Measurements from ENCODE around the gene ARRB1. TPM values are rescaled to one million over a fixed set of nuclear protein-coding genes. Genes with fewer than 3 reads are reported as not detected.

ARRB1 gene
- total RNA-seq, 1 experiment from 2014 or later: 116 TPM

GRCh38 chr11:75289511-75289760, 62.0 kb downstream of the ARRB1 start:
- BruUV-seq (replicated peaks): no TSS peak
- peaks cover 37% of the 10 kb centered on the region for H3K36me3 Mint-ChIP-seq (ENCODE audit: insufficient read depth, unreplicated experiment)
- POLR2A ChIA-PET: interaction anchor here (0.5 kb wide), 1 partner anchor 136 kb away, joined by 8 read pairs; no protein-coding TSS in a partner anchor
- DNase-seq: no peak
- Histone ChIP-seq H3K4me1 (no peaks in the 10 kb centered on the region), H3K4me3 (ENCODE audit: low read depth, low read length) (no peak overlapping the region), H3K36me3 (ENCODE audit: control insufficient read depth, insufficient read depth, low read length) (peaks cover 1% of the 10 kb centered on the region; the same call in 1 of the 2 replicates), H3K9me3 (no peaks in the 10 kb centered on the region), H3K27me3 (replicated peaks; ENCODE audit: control insufficient read depth, insufficient read depth, low read length) (no peaks in the 10 kb centered on the region)
- H3K27ac Mint-ChIP-seq (ENCODE audit: unreplicated experiment): no peak overlapping the region
- no peaks in the 10 kb centered on the region for H3K27me3 Mint-ChIP-seq (ENCODE audit: insufficient read depth, unreplicated experiment)
- CTCF ChIA-PET: interaction anchor here (0.7 to 1.2 kb wide), 2 partner anchors 9 to 149 kb away, joined by 3 to 6 read pairs; no protein-coding TSS in a partner anchor
- intact Hi-C loops (cut with micrococcal nuclease; ENCODE audit: unreplicated experiment): no loop called here
- peaks cover 6% of the 10 kb centered on the region for H3K4me1 Mint-ChIP-seq (ENCODE audit: low read depth, unreplicated experiment)
- no peak overlapping the region for H3K4me3 Mint-ChIP-seq (ENCODE audit: unreplicated experiment)
- no peaks in the 10 kb centered on the region for H3K9me3 Mint-ChIP-seq (ENCODE audit: unreplicated experiment)
- no peak for TF ChIP-seq CTCF (IDR thresholded peaks at IDR 0.05; ENCODE audit: insufficient read depth in 1 of 2, low read depth in 1 of 2, low read length in 1 of 2, severe bottlenecking in 1 of 2, unreplicated experiment in 1 of 2)

GRCh38 chr11:75287579-75287978, 63.9 kb downstream of the ARRB1 start:
- Mint-ChIP-seq H3K27me3 (ENCODE audit: insufficient read depth, unreplicated experiment) (no peaks in the 10 kb centered on the region), H3K27ac (ENCODE audit: unreplicated experiment) (no peak overlapping the region), H3K4me3 (ENCODE audit: unreplicated experiment) (no peak overlapping the region), H3K9me3 (ENCODE audit: unreplicated experiment) (no peaks in the 10 kb centered on the region), H3K4me1 (ENCODE audit: low read depth, unreplicated experiment) (peaks cover 6% of the 10 kb centered on the region), H3K36me3 (ENCODE audit: insufficient read depth, unreplicated experiment) (peaks cover 38% of the 10 kb centered on the region)
- CTCF ChIA-PET: no interaction called here
- no peak for TF ChIP-seq CTCF (IDR thresholded peaks at IDR 0.05; ENCODE audit: insufficient read depth in 1 of 2, low read depth in 1 of 2, low read length in 1 of 2, severe bottlenecking in 1 of 2, unreplicated experiment in 1 of 2)
- Histone ChIP-seq H3K4me3 (ENCODE audit: low read depth, low read length) (no peak overlapping the region), H3K27me3 (replicated peaks; ENCODE audit: control insufficient read depth, insufficient read depth, low read length) (no peaks in the 10 kb centered on the region), H3K36me3 (ENCODE audit: control insufficient read depth, insufficient read depth, low read length) (peaks cover 1% of the 10 kb centered on the region; the same call in 1 of the 2 replicates), H3K9me3 (no peaks in the 10 kb centered on the region), H3K4me1 (no peaks in the 10 kb centered on the region)
- intact Hi-C loops (cut with micrococcal nuclease; ENCODE audit: unreplicated experiment): no loop called here
- DNase-seq: no peak
- POLR2A ChIA-PET: no interaction called here
- BruUV-seq (replicated peaks): no TSS peak

- Mint-ChIP-seq H3K27ac (ENCODE audit: unreplicated experiment) (no peak overlapping the region), H3K27me3 (ENCODE audit: insufficient read depth, unreplicated experiment) (no peaks in the 10 kb centered on the region), H3K4me1 (ENCODE audit: low read depth, unreplicated experiment) (peaks cover 7% of the 10 kb centered on the region), H3K9me3 (ENCODE audit: unreplicated experiment) (no peaks in the 10 kb centered on the region), H3K36me3 (ENCODE audit: insufficient read depth, unreplicated experiment) (peaks cover 42% of the 10 kb centered on the region), H3K4me3 (ENCODE audit: unreplicated experiment) (no peak overlapping the region)
- H3K27me3 ChIP-seq (replicated peaks; ENCODE audit: control insufficient read depth, insufficient read depth, low read length): no peaks in the 10 kb centered on the region
- H3K36me3 ChIP-seq (ENCODE audit: control insufficient read depth, insufficient read depth, low read length): peaks cover 1% of the 10 kb centered on the region; the same call in 1 of the 2 replicates
- CTCF ChIA-PET: no interaction called here
- BruUV-seq (replicated peaks): no TSS peak
- DNase-seq: no peak
- intact Hi-C loops (cut with micrococcal nuclease; ENCODE audit: unreplicated experiment): no loop called here
- TF ChIP-seq CTCF (IDR thresholded peaks at IDR 0.05; ENCODE audit: insufficient read depth in 1 of 2, low read depth in 1 of 2, low read length in 1 of 2, severe bottlenecking in 1 of 2, unreplicated experiment in 1 of 2): no peak
- no peak overlapping the region for H3K4me3 ChIP-seq (ENCODE audit: low read depth, low read length)
- POLR2A ChIA-PET: no interaction called here
- H3K4me1 ChIP-seq: no peaks in the 10 kb centered on the region
- no peaks in the 10 kb centered on the region for H3K9me3 ChIP-seq
These were observed 64.5 kb downstream of the ARRB1 start for GRCh38 chr11:75286826-75287465.

All from Caco-2 (cell line).